ENCODE data around the gene NAT8L. TPM values are rescaled to one million over a fixed set of nuclear protein-coding genes. Genes with fewer than 3 reads are reported as not detected.

Gene NAT8L
- total and polyA plus RNA-seq, 2 of the 13 experiments (the other 11 are each of a cell fraction or from before 2014, with no cell fraction given) = 2.2 to 3.3 TPM

- no peak for TF ChIP-seq ZNF142 (CRISPR knock-in tag; IDR thresholded peaks at IDR 0.05)
These were observed 45.6 kb downstream of the NAT8L start (continued) for GRCh38 chr4:2104556-2105345.

DNA sequence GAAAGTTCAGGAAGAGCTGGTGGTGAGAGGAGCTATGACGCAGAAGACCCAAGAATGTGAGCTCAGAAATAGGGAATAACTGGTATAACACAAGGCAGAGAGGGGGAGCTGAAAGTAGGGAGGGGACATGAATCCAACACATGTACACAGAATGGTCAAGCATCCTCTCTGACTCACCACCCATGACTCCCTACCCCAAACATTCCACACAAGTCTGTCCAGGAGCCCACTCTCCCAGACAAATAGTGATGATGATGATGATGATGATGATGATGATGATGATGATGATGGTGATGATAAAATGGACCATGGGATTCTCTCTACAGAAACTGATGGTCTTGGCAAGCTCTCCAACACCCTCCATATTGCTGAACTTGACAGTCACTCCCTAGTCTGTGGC, 46.4 kb downstream of the NAT8L start:
- FAIRE-seq = no peak
- no peak overlapping the region for H3K9ac ChIP-seq (ENCODE audit: insufficient read depth, low read depth, low read length)
- no TSS peak for BruUV-seq (replicated peaks)
- H3K27me3 ChIP-seq (ENCODE audit: control insufficient read depth in 1 of 2, insufficient read depth in 2 of 2, low read length in 2 of 2) = peaks cover 0 to 19% of the 10 kb centered on the region in 2 experiments; a peak in 1 of 5 replicates
- CTCF ChIA-PET (ENCODE audit: low intra/inter-chr PET ratio, low total read pairs) = no interaction called here
- TF ChIP-seq, protein P1, sequence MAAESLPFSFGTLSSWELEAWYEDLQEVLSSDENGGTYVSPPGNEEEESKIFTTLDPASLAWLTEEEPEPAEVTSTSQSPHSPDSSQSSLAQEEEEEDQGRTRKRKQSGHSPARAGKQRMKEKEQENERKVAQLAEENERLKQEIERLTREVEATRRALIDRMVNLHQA (CRISPR knock-in tag; IDR thresholded peaks at IDR 0.05) = no peak
- TF ChIP-seq POLR2AphosphoS2 (IDR thresholded peaks at IDR 0.05; ENCODE audit: low read depth, low read length) = no peak
- TF ChIP-seq BORCS8-MEF2B (CRISPR knock-in tag; IDR thresholded peaks at IDR 0.05) = no peak
- peak; percentile 89 for TF ChIP-seq CREB1 (IDR thresholded peaks at IDR 0.05)
- no peak for TF ChIP-seq CREB1 (CRISPR knock-in tag; IDR thresholded peaks at IDR 0.05)
- no peaks in the 10 kb centered on the region for H3K79me2 ChIP-seq (ENCODE audit: insufficient read depth, low read length)
- no peaks in the 10 kb centered on the region for H3K36me3 ChIP-seq (replicated peaks in 1 of 2; ENCODE audit: control insufficient read depth in 1 of 2, insufficient read depth in 2 of 2, low read length in 2 of 2)
- H3K4me2 ChIP-seq (ENCODE audit: low read depth, low read length) = no peak overlapping the region
- intact Hi-C loops (cut with micrococcal nuclease; ENCODE audit: unreplicated experiment) (no loop called here), in situ Hi-C loops (cut with HindIII; ENCODE audit: extremely low pct_ligation_motif_present, low pct_unique_long_range_greater_than_20kb) (no loop called here)
- POLR2A ChIA-PET = no interaction called here
- H3K4me1 ChIP-seq (ENCODE audit: insufficient read depth, low read length) = no peaks in the 10 kb centered on the region
- no peak for ATAC-seq
- peaks cover 23% of the 10 kb centered on the region for H3K9me3 ChIP-seq (ENCODE audit: low read length)
- no peak overlapping the region for H3K4me3 ChIP-seq (replicated peaks in 1 of 3; ENCODE audit: insufficient read depth in 1 of 3, low read depth in 2 of 3, low read length in 3 of 3)
- no peak overlapping the region for H2AFZ ChIP-seq (ENCODE audit: low read length)
- H3K27ac ChIP-seq (ENCODE audit: extremely low read length, insufficient read depth, low read length) = no peak overlapping the region
- 60% methylated on average over 1 of the region's 1 CpG for WGBS (ENCODE audit: low lambda C conversion rate)
- no peaks in the 10 kb centered on the region for H4K20me1 ChIP-seq (ENCODE audit: insufficient read depth, low read length)
- no peak for DNase-seq (ENCODE audit: low spot score)
